Measurements from ENCODE around the gene ZNF580. TPM values are rescaled to one million over a fixed set of nuclear protein-coding genes. Genes with fewer than 3 reads are reported as not detected.
A peak's percentile ranks its signal among the peaks of the same experiment; 100 is the strongest.

The ZNF580 gene
- total and polyA plus RNA-seq, 2 of the 13 experiments (the other 11 are each of a cell fraction or from before 2014, with no cell fraction given) = 4.4 to 6.0 TPM

DNA sequence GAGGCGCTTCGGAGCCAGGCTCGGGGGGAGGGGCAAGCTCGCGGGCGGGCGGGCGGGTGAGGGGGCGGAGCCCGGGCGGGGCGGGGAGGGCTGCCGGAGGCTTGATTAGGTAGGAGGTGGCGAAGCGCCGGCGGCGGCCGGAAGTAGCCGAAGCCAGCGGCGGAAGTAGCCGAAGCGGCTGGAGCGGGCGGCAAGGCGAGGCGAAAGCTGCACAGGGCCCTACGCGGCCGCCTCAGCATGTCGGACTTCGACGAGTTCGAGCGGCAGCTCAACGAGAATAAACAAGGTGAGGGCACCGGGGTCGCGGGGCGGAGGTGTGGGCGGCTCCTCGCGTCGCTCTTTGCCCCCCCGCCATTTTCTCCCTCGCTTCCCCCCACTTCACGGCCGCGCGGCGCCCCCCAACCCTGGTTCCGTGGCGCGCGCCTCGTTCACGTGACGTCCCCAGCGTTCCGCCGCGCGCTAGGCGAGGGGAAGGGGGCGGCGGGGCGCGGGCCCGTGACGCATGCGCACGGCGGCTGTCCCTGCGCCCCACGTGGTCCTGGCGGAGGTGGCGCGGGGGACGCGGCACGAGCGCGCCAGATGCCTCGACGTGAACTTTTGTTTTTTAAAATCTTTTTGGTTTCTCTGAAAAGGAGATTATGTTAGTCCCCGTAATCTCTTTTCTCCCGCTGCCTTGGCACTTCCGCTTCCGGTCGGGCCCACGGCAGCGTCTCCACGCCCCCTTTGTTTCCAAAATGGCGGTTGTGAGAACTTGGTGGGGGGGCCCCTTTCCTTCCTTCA lies 14.3 kb downstream of the ZNF580 start, which contains the start of gene U2AF2 (continued):
- TF ChIP-seq ZNF761 (CRISPR knock-in tag; conservative IDR thresholded peaks at IDR 0.05) (peak; percentile 83; the same call in 1 of the 2 replicates), GPN1 (CRISPR knock-in tag; IDR thresholded peaks at IDR 0.05; ENCODE audit: borderline replicate concordance) (no peak), POGZ (CRISPR knock-in tag; IDR thresholded peaks at IDR 0.05) (no peak), ZNF674 (CRISPR knock-in tag; IDR thresholded peaks at IDR 0.05; ENCODE audit: low read depth) (no peak), CEBPB (IDR thresholded peaks at IDR 0.05; ENCODE audit: borderline replicate concordance, low read depth, low read length) (no peak), NFE2 (CRISPR knock-in tag; IDR thresholded peaks at IDR 0.05) (no peak), NPAS2 (CRISPR knock-in tag; IDR thresholded peaks at IDR 0.05; ENCODE audit: borderline replicate concordance) (no peak), KMT2B (CRISPR knock-in tag; IDR thresholded peaks at IDR 0.05) (peak; percentile 4; the same call in 1 of the 2 replicates), HOXA7 (CRISPR knock-in tag; IDR thresholded peaks at IDR 0.05) (no peak), SIN3B (IDR thresholded peaks at IDR 0.05; ENCODE audit: low read length) (peak; percentile 78; the same call in 1 of the 2 replicates), ZNF598 (CRISPR knock-in tag; IDR thresholded peaks at IDR 0.05; ENCODE audit: borderline replicate concordance) (no peak), MAFK (conservative IDR thresholded peaks at IDR 0.05 in 1 of 2, IDR thresholded peaks at IDR 0.05 in 1 of 2; ENCODE audit: low read length in 2 of 2) (no peak), ZNF276 (CRISPR knock-in tag; IDR thresholded peaks at IDR 0.05; ENCODE audit: low read depth) (0 out of 2 replicates have a peak, but pooled peaks have one; percentile 53), ZNF770 (CRISPR knock-in tag; IDR thresholded peaks at IDR 0.05) (peak; percentile 41; the same call in 1 of the 2 replicates), SP140L (CRISPR knock-in tag; IDR thresholded peaks at IDR 0.05; ENCODE audit: borderline replicate concordance) (peak; percentile 84; the same call in 1 of the 2 replicates), PBX2 (CRISPR knock-in tag; IDR thresholded peaks at IDR 0.05) (no peak), ZNF549 (CRISPR knock-in tag; IDR thresholded peaks at IDR 0.05) (no peak), ZNF557 (CRISPR knock-in tag; IDR thresholded peaks at IDR 0.05) (no peak), ZBTB3 (CRISPR knock-in tag; IDR thresholded peaks at IDR 0.05; ENCODE audit: borderline replicate concordance, low read depth) (peak; percentile 49; the same call in 1 of the 2 replicates), ZNF337 (CRISPR knock-in tag; IDR thresholded peaks at IDR 0.05; ENCODE audit: borderline replicate concordance, low read depth) (no peak)
- TF ChIP-seq, protein P1, sequence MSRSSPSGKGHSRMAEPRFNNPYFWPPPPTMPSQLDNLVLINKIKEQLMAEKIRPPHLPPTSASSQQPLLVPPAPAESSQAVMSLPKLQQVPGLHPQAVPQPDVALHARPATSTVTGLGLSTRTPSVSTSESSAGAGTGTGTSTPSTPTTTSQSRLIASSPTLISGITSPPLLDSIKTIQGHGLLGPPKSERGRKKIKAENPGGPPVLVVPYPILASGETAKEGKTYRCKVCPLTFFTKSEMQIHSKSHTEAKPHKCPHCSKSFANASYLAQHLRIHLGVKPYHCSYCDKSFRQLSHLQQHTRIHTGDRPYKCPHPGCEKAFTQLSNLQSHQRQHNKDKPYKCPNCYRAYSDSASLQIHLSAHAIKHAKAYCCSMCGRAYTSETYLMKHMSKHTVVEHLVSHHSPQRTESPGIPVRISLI (CRISPR knock-in tag; IDR thresholded peaks at IDR 0.05; ENCODE audit: borderline replicate concordance) = no peak; the same call in 1 of the 2 replicates
- TF ChIP-seq, protein P2, sequence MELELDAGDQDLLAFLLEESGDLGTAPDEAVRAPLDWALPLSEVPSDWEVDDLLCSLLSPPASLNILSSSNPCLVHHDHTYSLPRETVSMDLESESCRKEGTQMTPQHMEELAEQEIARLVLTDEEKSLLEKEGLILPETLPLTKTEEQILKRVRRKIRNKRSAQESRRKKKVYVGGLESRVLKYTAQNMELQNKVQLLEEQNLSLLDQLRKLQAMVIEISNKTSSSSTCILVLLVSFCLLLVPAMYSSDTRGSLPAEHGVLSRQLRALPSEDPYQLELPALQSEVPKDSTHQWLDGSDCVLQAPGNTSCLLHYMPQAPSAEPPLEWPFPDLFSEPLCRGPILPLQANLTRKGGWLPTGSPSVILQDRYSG (CRISPR knock-in tag; IDR thresholded peaks at IDR 0.05) = peak; percentile 65; the same call in 1 of the 2 replicates
